Heart right ventricle (tissue), 16 donors: ENCODE results near the gene PLD5. TPM values are rescaled to one million over a fixed set of nuclear protein-coding genes. Genes with fewer than 3 reads are reported as not detected.

Experiments
- ATAC-seq, 8 donors: fragments of 200-7000 bp; cut with Tn5 transposase; one replicate each; pipeline ENCODE4 v1.9.1; 2020; ENCODE audit warnings: mild to moderate bottlenecking in 8 of 8, moderate library complexity in 8 of 8, moderate number of reproducible peaks in 1 of 8
- DNase-seq, 2 donors: peaks; one replicate each; pipeline ENCODE4 v3.0.0-alpha.2; 2020
- H3K27ac ChIP-seq, 10 donors: fragments of 200-600 bp; sonication (generic) in 2 of 10; one replicate each; pipeline versions ENCODE4 v1.5.0 to v1.8.0; 2020 to 2022; ENCODE audit warnings: mild to moderate bottlenecking in 3 of 10
- H3K27me3 ChIP-seq, 7 donors: fragments of 200-600 bp; one replicate each; pipeline ENCODE4 v1.8.0; 2021 to 2022; ENCODE audit warnings: mild to moderate bottlenecking in 2 of 7
- H3K36me3 ChIP-seq, 9 donors: fragments of 200-600 bp; sonication (generic) in 1 of 9; one replicate each; pipeline versions ENCODE4 v1.5.0 to v1.8.0; 2020 to 2022; ENCODE audit warnings: mild to moderate bottlenecking in 2 of 9
- H3K4me1 ChIP-seq, 9 donors: fragments of 200-600 bp; sonication (generic) in 1 of 9; one replicate each; pipeline versions ENCODE4 v1.5.0 to v1.8.0; 2020 to 2022; ENCODE audit warnings: mild to moderate bottlenecking in 4 of 9
- H3K4me3 ChIP-seq, 10 donors: fragments of 200-600 bp; sonication (generic) in 2 of 10; one replicate each; pipeline versions ENCODE4 v1.5.0 to v1.8.0; 2020 to 2022; ENCODE audit warnings: mild to moderate bottlenecking in 7 of 10, moderate library complexity in 2 of 10
- H3K9me3 ChIP-seq, 11 donors: fragments of 200-600 bp in 10 of 11; sonication (generic) in 2 of 11; one replicate each; pipeline versions ENCODE4 v1.5.0 to v1.8.0; 2013 to 2022; ENCODE audit warnings: mild to moderate bottlenecking in 2 of 11, control low read depth in 1 of 11, moderate library complexity in 1 of 11
- CTCF ChIP-seq, 9 donors: fragments of 200-600 bp; sonication (generic) in 2 of 9; IDR thresholded peaks; one replicate each; pipeline versions ENCODE4 v1.5.0 to v1.8.0; 2021 to 2022; ENCODE audit warnings: antibody characterized with exemption in 9 of 9, mild to moderate bottlenecking in 5 of 9, moderate library complexity in 1 of 9
- WGBS, 2 donors: extraction: QIAGEN DNeasy Blood & Tissue Kit; methylation state at CpG; one replicate each; pipeline ENCODE4 v1.1.7; 2013; ENCODE audit warnings: inconsistent platforms in 1 of 2; 5-methylcytosine and 5-hydroxymethylcytosine counted together
- intact Hi-C, 10 donors: fragments of 100-400 bp; cut with DNase I; formaldehyde crosslinking; loops; one replicate each; pipeline versions ENCODE4 v1.11.1 to v1.14.2; 2022
- polyA plus RNA-seq, 2 donors: library from polyadenylated mRNA; stranded (reverse); fragments of 200-250 nt; gene quantifications; one replicate each; pipeline ENCODE4 v1.2.3, GENCODE V29; 2013
- total RNA-seq, 10 donors: library from RNA; stranded (reverse); fragmentation: NEBNext Ultra II Directional in 3 of 10; extraction: Animal tissue kit (Norgen Biotek cat#: 25700) in 3 of 10; gene quantifications; one replicate each; pipeline versions ENCODE4 v1.2.1 to v1.2.4, GENCODE V29; 2021 to 2023
- donor health status: Arrhythmogenic right ventricular cardiomyopathy.
- donor health status: ischemic (EF 13 %, LVEDD 7.1; RV severe dilation, severe dysfunction).
- donor health status: healthy with polysubstance abuse.
- donor health status: DM: no; HTN: yes; CAD: no.
- donor health status: DM: no; HTN: no; CAD: no.
- donor health status: ischemic (EF 25% LVEDD 6.9; RV normal size, moderate dysfunction).
- donor health status: ischemic (EF 25% LVEDD 5.7; RV mildly dilated, moderate dysfunction).
- donor health status: healthy.
- donor health status: DM: yes; HTN: yes; CAD: no.
- donor health status: Ischemic cardiomyopathy.
- donor health status: ischemic (EF 35%, LVEDD 5.7; RV mildly dilated, moderate dysfunction).
- donor health status: nonischemic (EF 11% LVEDD 7.7; RV severe dilation, severe dysfunction).
- donor health status: DM: yes; HTN: yes; CAD: no.
- donor health status: PGD.
- donor health status: ischemic (EF 29% LVEDD 5.4; RV normal size, mild dysfunction).
- donor health status: nonischemic (EF 23%, LVEDD 6.1; RV moderate dilation, normal function).

Gene PLD5
- total and polyA plus RNA-seq, 12 donors, result 0.13 to 1.3 (median 0.41) TPM; not detected in 4

- H3K27ac ChIP-seq, result no peak overlapping the region
- peaks cover 0 to 6% (median 0%) of the 10 kb centered on the region in 11 donors for H3K9me3 ChIP-seq
- ATAC-seq, result no peak
- no peak overlapping the region for H3K4me3 ChIP-seq
- no peaks in the 10 kb centered on the region for H3K4me1 ChIP-seq
- DNase-seq, result no peak
- intact Hi-C loops, result no loop called here
- no peaks in the 10 kb centered on the region for H3K36me3 ChIP-seq
- no peak for TF ChIP-seq CTCF (IDR thresholded peaks at IDR 0.05)
- H3K27me3 ChIP-seq, result no peaks in the 10 kb centered on the region
- 83 to 90% methylated on average over 5 of the region's 5 CpGs for WGBS, 2 donors
Measured at GRCh38 chr1:242404296-242404695, 120.2 kb downstream of the PLD5 start.

- TF ChIP-seq CTCF (IDR thresholded peaks at IDR 0.05), result no peak
- Histone ChIP-seq H3K4me3 (no peak overlapping the region), H3K27ac (no peak overlapping the region), H3K36me3 (no peaks in the 10 kb centered on the region), H3K27me3 (no peaks in the 10 kb centered on the region), H3K9me3 (peaks cover 0 to under 1% (median 0%) of the 10 kb centered on the region in 11 donors), H3K4me1 (no peaks in the 10 kb centered on the region)
- no peak for DNase-seq
- ATAC-seq, result no peak
- intact Hi-C loops, result no loop called here
- 81 to 95% methylated on average over 5 of the region's 5 CpGs for WGBS, 2 donors
Measured at GRCh38 chr1:242402956-242403355, 121.5 kb downstream of the PLD5 start.

GRCh38 chr1:242401937-242402336 is 122.6 kb downstream of the PLD5 start:
- no peak for ATAC-seq

GRCh38 chr1:242398351-242398750 is 126.1 kb downstream of the PLD5 start:
- WGBS, 2 donors, result 70 to 74% methylated on average over 5 of the region's 5 CpGs

More at GRCh38 chr1:242401937-242402336, 122.6 kb downstream of the PLD5 start:
- H3K4me3 ChIP-seq, result no peak overlapping the region
- H3K4me1 ChIP-seq, result no peaks in the 10 kb centered on the region
- 71 to 75% methylated on average over 3 of the region's 3 CpGs for WGBS, 2 donors
- no peaks in the 10 kb centered on the region for H3K27me3 ChIP-seq
- no peak for DNase-seq
- H3K27ac ChIP-seq, result no peak overlapping the region
- intact Hi-C loops, result no loop called here
- H3K9me3 ChIP-seq, result no peaks in the 10 kb centered on the region
- no peak for TF ChIP-seq CTCF (IDR thresholded peaks at IDR 0.05)
- no peaks in the 10 kb centered on the region for H3K36me3 ChIP-seq

More at GRCh38 chr1:242398351-242398750, 126.1 kb downstream of the PLD5 start:
- no peak for ATAC-seq
- DNase-seq, result no peak
- Histone ChIP-seq H3K9me3 (no peaks in the 10 kb centered on the region), H3K27ac (no peak overlapping the region), H3K4me1 (no peaks in the 10 kb centered on the region), H3K27me3 (no peaks in the 10 kb centered on the region), H3K4me3 (no peak overlapping the region), H3K36me3 (no peaks in the 10 kb centered on the region)
- intact Hi-C loops, result no loop called here
- TF ChIP-seq CTCF (IDR thresholded peaks at IDR 0.05), result no peak
